HG03520 (cell line): ENCODE data around the gene ATP5F1B.

Source experiments
- ATAC-seq: cut with Tn5 transposase; IDR thresholded peaks from one replicate; pipeline ENCODE4 v1.9.1; 2021; ENCODE audit warnings: mild to moderate bottlenecking, moderate library complexity; ENCODE audit not compliant: unreplicated experiment

Gene ATP5F1B

GRCh38 chr12:56626701-56627100, 19.1 kb downstream of the ATP5F1B start:
- no peak for ATAC-seq

GRCh38 chr12:56622535-56622934, 23.2 kb downstream of the ATP5F1B start:
- ATAC-seq = no peak

GRCh38 chr12:56616925-56617324, 28.9 kb downstream of the ATP5F1B start:
- no peak for ATAC-seq

DNA sequence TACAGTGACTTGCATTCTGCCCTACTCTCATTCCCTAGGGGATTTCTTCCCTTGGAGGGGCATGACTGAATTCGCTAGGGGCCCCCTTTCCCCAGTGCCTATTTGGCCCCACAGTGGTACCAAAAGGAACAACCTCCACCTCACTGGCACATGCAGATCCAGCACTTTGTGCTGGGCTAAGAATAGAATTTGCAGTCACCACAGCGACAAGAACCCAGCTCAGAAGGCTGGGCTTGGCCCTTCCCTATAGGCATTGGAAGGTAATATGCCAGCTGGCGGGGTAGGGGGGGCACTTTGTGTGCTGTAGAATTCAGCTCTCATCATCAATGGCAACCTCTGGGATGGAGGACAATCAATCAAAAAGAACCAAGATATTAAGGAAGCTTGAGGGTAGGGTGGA, 29.5 kb downstream of the ATP5F1B start:
- no peak for ATAC-seq

GRCh38 chr12:56614627-56615026, 31.2 kb downstream of the ATP5F1B start:
- ATAC-seq = no peak

GRCh38 chr12:56604355-56604754, 41.4 kb downstream of the ATP5F1B start:
- ATAC-seq = no peak

GRCh38 chr12:56602239-56602638, 43.5 kb downstream of the ATP5F1B start:
- no peak for ATAC-seq

- no peak for ATAC-seq
These were observed 44.3 kb downstream of the ATP5F1B start for GRCh38 chr12:56601503-56601902.

DNA sequence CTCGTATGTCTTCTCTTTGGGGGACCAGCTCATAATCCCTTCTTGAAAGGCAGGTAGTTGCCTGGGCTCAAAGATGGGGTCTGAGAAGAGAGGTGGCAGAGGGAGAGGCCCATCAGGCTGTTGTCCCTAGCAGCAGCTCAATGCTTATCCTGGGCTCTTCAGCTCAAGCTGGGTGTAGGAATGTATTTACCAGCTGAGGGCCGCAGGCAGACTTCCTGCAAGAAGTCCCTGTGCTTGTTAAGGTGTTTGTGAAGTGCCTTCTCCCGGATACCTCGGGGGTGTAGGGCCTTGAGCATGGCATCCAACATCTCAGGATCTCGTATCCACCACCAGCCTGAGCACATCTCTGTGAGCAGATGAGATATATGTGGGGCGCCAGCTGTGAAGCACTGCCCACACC, 45.0 kb downstream of the ATP5F1B start:
- ATAC-seq = no peak

- ATAC-seq = no peak
These were observed 46.0 kb downstream of the ATP5F1B start for GRCh38 chr12:56599797-56600196.

- no peak for ATAC-seq
These were observed 46.7 kb downstream of the ATP5F1B start for GRCh38 chr12:56599041-56599440.

- ATAC-seq = no peak
These were observed 49.0 kb downstream of the ATP5F1B start for GRCh38 chr12:56596815-56597214.

GRCh38 chr12:56593909-56594621, 51.7 kb downstream of the ATP5F1B start:
- ATAC-seq = no peak

- ATAC-seq = no peak
These were observed 53.8 kb downstream of the ATP5F1B start for GRCh38 chr12:56591961-56592360.

DNA sequence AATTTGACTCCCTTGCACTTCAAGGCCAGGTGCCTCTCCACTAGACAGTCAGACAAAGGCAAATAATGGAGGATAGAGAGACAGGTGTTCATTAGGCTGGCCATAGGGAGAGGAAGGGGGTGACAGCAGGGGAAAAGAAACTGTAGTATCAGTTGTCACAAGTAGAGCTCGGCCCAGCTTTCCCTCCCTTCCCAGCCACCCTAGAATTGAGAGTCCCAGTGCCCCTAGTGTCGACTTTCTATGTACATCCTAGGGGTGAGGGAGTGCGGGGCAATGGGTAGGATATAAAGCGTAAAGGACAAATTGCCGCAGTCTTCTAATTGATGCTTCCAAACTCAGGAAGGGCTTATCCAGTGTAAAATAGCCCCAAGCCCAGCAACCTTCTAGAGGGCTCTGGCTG, 54.7 kb downstream of the ATP5F1B start:
- ATAC-seq = no peak

- ATAC-seq = no peak
These were observed 55.5 kb downstream of the ATP5F1B start for GRCh38 chr12:56590237-56590830.

- ATAC-seq = no peak
These were observed 56.0 kb downstream of the ATP5F1B start for GRCh38 chr12:56589783-56590182.
